CD4-positive, CD25-positive, alpha-beta regulatory T cell (primary cell): ENCODE results near the gene PPFIA4. TPM values are rescaled to one million over a fixed set of nuclear protein-coding genes. Genes with fewer than 3 reads are reported as not detected.

ENCODE experiments used
- ATAC-seq, 2 donors: fragments of 150-1000 bp; cut with Tn5 transposase; one replicate each; pipeline ENCODE4 v1.10.0; 2021; ENCODE audit warnings: low read depth in 2 of 2, moderate number of reproducible peaks in 2 of 2, moderate library complexity in 1 of 2
- DNase-seq, 3 donors: peaks; one replicate each; pipeline versions ENCODE4 v3.0.0 to v3.0.0-alpha.2; 2012 to 2022; ENCODE audit warnings: mixed read lengths in 1 of 3
- H3K27ac ChIP-seq: one replicate; pipeline ENCODE4 v1.7.0; 2013; ENCODE audit warnings: mild to moderate bottlenecking, low read length; ENCODE audit not compliant: insufficient read depth, poor library complexity, severe bottlenecking
- H3K27me3 ChIP-seq: one replicate; pipeline ENCODE4 v1.7.0; 2013; ENCODE audit warnings: low read length; ENCODE audit not compliant: control insufficient read depth, insufficient read depth
- H3K36me3 ChIP-seq: one replicate; pipeline ENCODE4 v1.7.0; 2013; ENCODE audit warnings: mild to moderate bottlenecking, low read length, moderate library complexity; ENCODE audit not compliant: control insufficient read depth, insufficient read depth
- H3K4me1 ChIP-seq: 2 replicates; pipeline ENCODE4 v1.7.0; 2013; ENCODE audit warnings: mild to moderate bottlenecking, low read length; ENCODE audit not compliant: insufficient read depth, control insufficient read depth, poor library complexity, severe bottlenecking
- H3K4me3 ChIP-seq: one replicate; pipeline ENCODE4 v1.7.0; 2013; ENCODE audit warnings: low read depth, mild to moderate bottlenecking, low read length, moderate library complexity
- H3K9me3 ChIP-seq, 2 experiments: 1 replicate in 1 of 2; 2 replicates in 1 of 2; pipeline ENCODE4 v1.7.0; 2013; ENCODE audit warnings: low read length in 2 of 2, mild to moderate bottlenecking in 1 of 2, moderate library complexity in 1 of 2; ENCODE audit not compliant: control insufficient read depth in 2 of 2
- H3K27ac Mint-ChIP-seq, 3 donors: one replicate each; pipeline ENCODE4 v1.8.0; 2020 to 2022; ENCODE audit warnings: mild to moderate bottlenecking in 3 of 3, mixed read lengths in 3 of 3, moderate library complexity in 2 of 3
- H3K27me3 Mint-ChIP-seq: one replicate; pipeline ENCODE4 v1.8.0; 2022; ENCODE audit warnings: mild to moderate bottlenecking, mixed read lengths
- H3K36me3 Mint-ChIP-seq: one replicate; pipeline ENCODE4 v1.8.0; 2020; ENCODE audit warnings: mixed read lengths
- H3K4me1 Mint-ChIP-seq, 4 donors: one replicate each; pipeline ENCODE4 v1.8.0; 2020 to 2022; ENCODE audit warnings: mixed read lengths in 4 of 4, mild to moderate bottlenecking in 1 of 4
- H3K4me3 Mint-ChIP-seq, 4 donors: one replicate each; pipeline ENCODE4 v1.8.0; 2020 to 2022; ENCODE audit warnings: mild to moderate bottlenecking in 4 of 4, mixed read lengths in 4 of 4, moderate library complexity in 3 of 4
- H3K9me3 Mint-ChIP-seq, 7 donors: one replicate each; pipeline ENCODE4 v1.8.0; 2020 to 2022; ENCODE audit warnings: mixed read lengths in 7 of 7, mild to moderate bottlenecking in 3 of 7, moderate library complexity in 2 of 7
- polyA plus RNA-seq, 4 donors: library from polyadenylated mRNA; unstranded; fragments of 300-500 nt; fragmentation: Illumina TruSeq; gene quantifications; one replicate each; pipeline ENCODE4 v1.2.3, GENCODE V29; 2021
- total RNA-seq: library from RNA; stranded (reverse); gene quantifications from one replicate; pipeline ENCODE4 v1.2.3, GENCODE V29; 2022

PPFIA4 gene
- total and polyA plus RNA-seq, 5 donors from 2014 or later: 0.96 TPM; not detected in 4

GRCh38 chr1:203038891-203039608 is 12.8 kb downstream of the PPFIA4 start:
- DNase-seq (peak; percentile 33 to 58 (median 54)), ATAC-seq (peak; percentile 48 to 69)
- Histone ChIP-seq H3K4me1 (no peaks in the 10 kb centered on the region), H3K9me3 (no peaks in the 10 kb centered on the region), H3K36me3 (no peaks in the 10 kb centered on the region), H3K27ac (no peak overlapping the region), H3K27me3 (no peaks in the 10 kb centered on the region), H3K4me3 (no peak overlapping the region)
- no peak overlapping the region for H3K27ac Mint-ChIP-seq
- no peak overlapping the region for H3K4me3 Mint-ChIP-seq
- peaks cover 0 to 4% (median 0%) of the 10 kb centered on the region in 4 donors for H3K4me1 Mint-ChIP-seq
- H3K36me3 Mint-ChIP-seq: no peaks in the 10 kb centered on the region
- no peaks in the 10 kb centered on the region for H3K27me3 Mint-ChIP-seq
- H3K9me3 Mint-ChIP-seq: no peaks in the 10 kb centered on the region

- H3K36me3 ChIP-seq: no peaks in the 10 kb centered on the region
- H3K4me3 Mint-ChIP-seq: no peak overlapping the region
- H3K4me1 ChIP-seq: no peaks in the 10 kb centered on the region
- no peak overlapping the region for H3K27ac Mint-ChIP-seq
- no peak overlapping the region for H3K27ac ChIP-seq
- no peaks in the 10 kb centered on the region for H3K9me3 ChIP-seq
- H3K27me3 Mint-ChIP-seq: no peaks in the 10 kb centered on the region
- no peaks in the 10 kb centered on the region for H3K9me3 Mint-ChIP-seq
- H3K27me3 ChIP-seq: no peaks in the 10 kb centered on the region
- DNase-seq (no peak), ATAC-seq (no peak)
- H3K4me3 ChIP-seq: no peak overlapping the region
- H3K36me3 Mint-ChIP-seq: no peaks in the 10 kb centered on the region
- H3K4me1 Mint-ChIP-seq: peaks cover 0 to 4% (median 0%) of the 10 kb centered on the region in 4 donors
These were observed 13.6 kb downstream of the PPFIA4 start for GRCh38 chr1:203039609-203040512.

- H3K36me3 Mint-ChIP-seq: no peaks in the 10 kb centered on the region
- H3K27ac ChIP-seq: no peak overlapping the region
- no peak for DNase-seq
- no peak overlapping the region for H3K27ac Mint-ChIP-seq
- H3K9me3 Mint-ChIP-seq: no peaks in the 10 kb centered on the region
- no peak overlapping the region for H3K4me3 Mint-ChIP-seq
- H3K4me1 Mint-ChIP-seq: peaks cover 0 to 4% (median 0%) of the 10 kb centered on the region in 4 donors
- no peaks in the 10 kb centered on the region for H3K9me3 ChIP-seq
- no peaks in the 10 kb centered on the region for H3K27me3 ChIP-seq
- no peak for ATAC-seq
- H3K36me3 ChIP-seq: no peaks in the 10 kb centered on the region
- H3K4me3 ChIP-seq: no peak overlapping the region
- no peaks in the 10 kb centered on the region for H3K4me1 ChIP-seq
- H3K27me3 Mint-ChIP-seq: no peaks in the 10 kb centered on the region
These were observed 14.4 kb downstream of the PPFIA4 start for GRCh38 chr1:203040513-203041275.

GRCh38 chr1:203041351-203041932 is 15.2 kb downstream of the PPFIA4 start:
- DNase-seq (no peak), ATAC-seq (no peak)
- Mint-ChIP-seq H3K4me3 (no peak overlapping the region), H3K27me3 (no peaks in the 10 kb centered on the region), H3K4me1 (peaks cover 0 to 4% (median 0%) of the 10 kb centered on the region in 4 donors), H3K36me3 (no peaks in the 10 kb centered on the region), H3K9me3 (no peaks in the 10 kb centered on the region), H3K27ac (peak overlapping the region in 1 of 3 donors; percentile 54)
- Histone ChIP-seq H3K4me1 (no peaks in the 10 kb centered on the region), H3K36me3 (no peaks in the 10 kb centered on the region), H3K9me3 (no peaks in the 10 kb centered on the region), H3K27me3 (no peaks in the 10 kb centered on the region), H3K27ac (no peak overlapping the region), H3K4me3 (no peak overlapping the region)

GRCh38 chr1:203043830-203044545 is 17.7 kb downstream of the PPFIA4 start:
- Histone ChIP-seq H3K27ac (no peak overlapping the region), H3K27me3 (no peaks in the 10 kb centered on the region), H3K4me3 (no peak overlapping the region), H3K4me1 (no peaks in the 10 kb centered on the region), H3K9me3 (no peaks in the 10 kb centered on the region), H3K36me3 (no peaks in the 10 kb centered on the region)
- DNase-seq: no peak
- Mint-ChIP-seq H3K27ac (no peak overlapping the region), H3K9me3 (peaks cover 0 to 2% (median 0%) of the 10 kb centered on the region in 7 donors), H3K27me3 (no peaks in the 10 kb centered on the region), H3K4me1 (peaks cover 0 to 4% (median 0%) of the 10 kb centered on the region in 4 donors), H3K4me3 (no peak overlapping the region), H3K36me3 (no peaks in the 10 kb centered on the region)
- ATAC-seq: no peak

- Mint-ChIP-seq H3K4me3 (no peak overlapping the region), H3K27ac (no peak overlapping the region), H3K4me1 (no peaks in the 10 kb centered on the region), H3K27me3 (no peaks in the 10 kb centered on the region), H3K9me3 (peaks cover 0 to 2% (median 0%) of the 10 kb centered on the region in 7 donors), H3K36me3 (no peaks in the 10 kb centered on the region)
- Histone ChIP-seq H3K27me3 (no peaks in the 10 kb centered on the region), H3K27ac (no peak overlapping the region), H3K36me3 (no peaks in the 10 kb centered on the region), H3K4me1 (no peaks in the 10 kb centered on the region), H3K4me3 (no peak overlapping the region), H3K9me3 (no peaks in the 10 kb centered on the region)
- DNase-seq (no peak), ATAC-seq (no peak)
These were observed 18.4 kb downstream of the PPFIA4 start for GRCh38 chr1:203044546-203045250.
